ENCODE data around the gene PORCN. TPM values are rescaled to one million over a fixed set of nuclear protein-coding genes. Genes with fewer than 3 reads are reported as not detected.

PORCN gene
- total RNA-seq, 1 experiment from 2014 or later, result 12.6 TPM

GRCh38 chrX:48514868-48515460 is 6.2 kb downstream of the PORCN start:
- no peak overlapping the region for H4K5ac ChIP-seq (ENCODE audit: insufficient read length, low read depth, low read length)
- H2BK5ac ChIP-seq (ENCODE audit: insufficient read length, low read length), result no peak overlapping the region
- H3K56ac ChIP-seq (ENCODE audit: insufficient read length, low read depth, low read length), result no peak overlapping the region
- Mint-ChIP-seq H3K4me3 (no peak overlapping the region), H3K4me1 (0 out of 4 replicates have a peak, but pooled peaks cover 0 to under 1% of the 10 kb centered on the region in 2 experiments), H3K27me3 (ENCODE audit: low read depth) (peaks cover 2% of the 10 kb centered on the region), H3K9me3 (peaks cover 57 to 78% of the 10 kb centered on the region in 2 experiments), H3K27ac (no peak overlapping the region), H3K36me3 (ENCODE audit: insufficient read depth in 1 of 3, low read depth in 3 of 3) (peaks cover 20 to 29% (median 23%) of the 10 kb centered on the region in 3 experiments; a peak in 6 of 7 replicates)
- H4K8ac ChIP-seq (replicated peaks; ENCODE audit: insufficient read length, low read depth, low read length), result no peak overlapping the region
- H3K14ac ChIP-seq (ENCODE audit: insufficient read depth, low read length), result no peak overlapping the region
- no peak for TF ChIP-seq CTCF (conservative IDR thresholded peaks at IDR 0.05)
- DNase-seq, result no peak
- no CpG with 5 or more reads among the region's 9 CpGs for WGBS (ENCODE audit: extremely low coverage, insufficient read length, low lambda C conversion rate)
- H3K9ac ChIP-seq (ENCODE audit: extremely low read depth, insufficient read length, low read length), result no peak overlapping the region
- no peak overlapping the region for H2BK120ac ChIP-seq (ENCODE audit: low read depth, low read length, poor library complexity, severe bottlenecking)
- no peak overlapping the region for H3K4me2 ChIP-seq (ENCODE audit: insufficient read depth, insufficient read length, low read length)
- no peaks in the 10 kb centered on the region for H3K27me3 ChIP-seq (ENCODE audit: insufficient read depth, low read length)
- no peak overlapping the region for H3K4ac ChIP-seq (ENCODE audit: low read depth, low read length)
- no peak overlapping the region for H3K18ac ChIP-seq (ENCODE audit: insufficient read length, low read depth, low read length)
- H3K79me2 ChIP-seq (ENCODE audit: insufficient read depth, low read length), result no peaks in the 10 kb centered on the region
- no peak overlapping the region for H3K27ac ChIP-seq (ENCODE audit: insufficient read length, low read depth, low read length)
- H3K23ac ChIP-seq (ENCODE audit: insufficient read length, low read depth, low read length), result no peak overlapping the region
- no peak overlapping the region for H3T11ph ChIP-seq (ENCODE audit: low read length)
- peaks cover 49% of the 10 kb centered on the region for H3K9me3 ChIP-seq (ENCODE audit: control insufficient read depth, low read depth, low read length)
- H2AFZ ChIP-seq (ENCODE audit: low read length), result no peak overlapping the region
- no peak overlapping the region for H2BK20ac ChIP-seq (ENCODE audit: low read depth, low read length, poor library complexity, severe bottlenecking)
- no peaks in the 10 kb centered on the region for H4K20me1 ChIP-seq (ENCODE audit: control insufficient read depth, insufficient read depth, insufficient read length)
- H2BK12ac ChIP-seq (ENCODE audit: insufficient read length, low read depth, low read length), result no peak overlapping the region
- H4K91ac ChIP-seq (ENCODE audit: insufficient read length, low read depth, low read length), result no peak overlapping the region
- no peaks in the 10 kb centered on the region for H3K23me2 ChIP-seq (ENCODE audit: insufficient read length, low read depth, low read length, poor library complexity, severe bottlenecking)
- no peak overlapping the region for H2AK5ac ChIP-seq (ENCODE audit: insufficient read length, low read length)
- no peaks in the 10 kb centered on the region for H3K79me1 ChIP-seq (ENCODE audit: insufficient read depth, low read depth, low read length, poor library complexity, severe bottlenecking)
- no peaks in the 10 kb centered on the region for H3K4me1 ChIP-seq (ENCODE audit: insufficient read depth, low read length)
- H2BK15ac ChIP-seq (ENCODE audit: low read depth, low read length), result no peak overlapping the region

All from H9 (cell line).